GM19193 (cell line): ENCODE data around the gene PDK2.

Experiments used
- POLR2A ChIP-seq: IDR thresholded peaks from 4 replicates; pipeline ENCODE4 v1.6.1; 2011; ENCODE audit not compliant: insufficient read depth, insufficient read length; ENCODE audit errors: extremely low read depth

The PDK2 gene

DNA sequence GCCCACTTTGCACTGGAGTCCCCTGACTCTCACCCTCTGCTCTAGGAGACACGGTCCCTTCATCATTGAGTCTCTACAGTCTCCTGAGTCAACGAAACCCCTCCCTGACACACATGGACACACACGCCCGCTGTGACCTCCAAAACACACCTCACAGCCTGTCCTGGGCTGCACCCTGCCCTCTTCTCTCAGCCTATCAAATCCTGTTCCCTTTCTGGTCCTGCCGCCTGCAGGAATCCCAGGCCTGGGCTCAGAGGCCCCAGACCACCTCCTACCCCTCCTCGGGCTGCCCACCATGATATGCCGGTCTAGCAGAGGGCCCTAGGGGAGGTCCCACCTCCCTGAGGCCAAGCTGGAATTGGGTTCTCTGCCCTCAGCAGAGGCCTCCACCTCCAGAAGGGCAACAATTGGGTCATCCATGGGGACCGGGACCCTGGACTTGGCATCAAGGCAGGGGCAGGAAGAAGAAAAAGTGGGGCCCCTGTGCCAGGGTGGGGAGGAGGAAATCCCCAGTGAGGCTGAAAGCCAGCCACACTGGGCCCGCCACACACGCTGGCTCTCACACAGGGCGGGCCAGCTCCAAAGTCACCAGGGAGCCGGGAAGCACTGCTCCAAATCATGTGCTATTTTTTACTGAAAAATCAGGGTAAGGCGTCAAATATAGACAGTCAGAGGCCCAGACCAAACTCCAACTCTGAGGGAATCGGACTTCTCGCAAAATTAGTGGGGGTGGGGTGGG, 51.9 kb downstream of the PDK2 start:
- TF ChIP-seq POLR2A, result no peak

DNA sequence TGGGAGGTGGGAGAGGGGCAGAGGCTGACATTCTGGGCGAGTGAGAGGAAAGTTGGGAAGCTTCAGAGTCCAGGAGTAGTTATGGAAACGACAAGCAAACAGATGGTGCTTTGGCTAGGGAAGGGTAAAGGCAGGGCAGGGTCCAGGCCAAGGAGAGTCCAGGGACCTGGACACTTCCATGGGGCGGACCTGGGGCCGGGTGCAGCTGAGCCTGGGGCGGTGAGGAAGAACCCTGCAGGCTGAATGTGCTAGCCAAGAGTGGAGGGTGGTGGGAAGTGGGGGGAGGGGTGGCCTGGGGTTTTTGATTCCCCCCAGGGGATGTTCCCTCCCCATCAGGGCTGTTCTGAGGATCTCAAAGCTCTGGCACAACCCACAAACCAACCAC, 52.7 kb downstream of the PDK2 start:
- no peak for TF ChIP-seq POLR2A

DNA sequence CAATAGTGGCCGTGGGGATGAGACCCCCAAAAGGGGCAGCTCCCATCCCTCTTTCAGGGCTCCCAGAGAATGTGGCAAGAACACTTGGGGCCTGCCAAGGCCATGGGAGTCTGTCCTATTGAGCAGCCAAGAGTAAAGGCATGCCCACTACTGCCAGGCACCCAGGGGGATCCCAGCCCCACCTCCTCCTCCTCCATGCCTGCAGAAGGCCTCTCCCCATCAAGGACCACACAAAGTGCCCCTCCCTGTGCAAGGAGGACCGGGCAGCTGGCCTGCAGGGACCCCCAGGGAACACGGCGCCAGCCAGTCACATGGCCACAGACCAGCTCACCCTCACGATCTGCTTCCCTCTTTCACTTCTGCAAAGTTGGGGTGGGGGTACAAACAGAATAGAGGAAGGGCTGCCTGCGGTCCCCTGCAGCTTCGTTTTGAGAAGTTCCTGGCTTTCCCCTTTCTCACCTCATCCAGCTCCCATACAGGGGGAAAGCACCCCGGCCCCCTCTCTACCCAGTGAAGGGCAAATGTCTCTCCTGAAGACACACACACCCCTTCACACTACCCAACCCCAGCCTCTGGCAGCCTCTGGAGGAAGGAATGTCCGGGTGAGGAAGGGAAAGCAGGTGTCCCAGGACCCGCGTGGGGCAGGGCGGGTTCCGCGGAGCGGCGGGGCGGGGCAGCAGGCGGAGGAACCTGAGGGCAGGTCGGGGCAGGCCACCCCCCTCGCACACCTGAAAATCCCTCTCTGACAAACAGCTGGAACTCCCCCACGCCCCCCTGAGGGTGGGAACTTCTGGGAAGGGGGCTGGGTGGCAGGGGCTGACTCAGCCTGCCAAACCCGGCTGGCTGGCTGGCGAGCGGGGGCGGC, 53.3 kb downstream of the PDK2 start:
- TF ChIP-seq POLR2A, result peak; percentile 60

DNA sequence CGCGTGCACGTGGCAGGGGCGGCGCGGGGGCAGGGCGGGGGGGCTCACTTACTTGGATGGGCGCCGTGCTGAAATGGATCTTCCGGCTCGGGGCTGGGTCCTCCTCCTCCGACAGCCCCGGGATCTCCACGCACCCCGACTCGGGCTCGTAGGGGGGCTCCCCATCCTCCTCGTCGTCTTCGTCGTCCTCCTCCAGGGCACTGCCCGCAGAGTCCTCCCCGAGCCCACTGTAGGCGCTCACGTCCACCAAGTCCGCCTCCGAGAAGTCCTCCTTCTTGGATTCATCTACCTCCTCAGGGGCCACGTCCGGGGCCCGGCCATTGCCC, 53.9 kb downstream of the PDK2 start:
- peak; percentile 24 for TF ChIP-seq POLR2A

DNA sequence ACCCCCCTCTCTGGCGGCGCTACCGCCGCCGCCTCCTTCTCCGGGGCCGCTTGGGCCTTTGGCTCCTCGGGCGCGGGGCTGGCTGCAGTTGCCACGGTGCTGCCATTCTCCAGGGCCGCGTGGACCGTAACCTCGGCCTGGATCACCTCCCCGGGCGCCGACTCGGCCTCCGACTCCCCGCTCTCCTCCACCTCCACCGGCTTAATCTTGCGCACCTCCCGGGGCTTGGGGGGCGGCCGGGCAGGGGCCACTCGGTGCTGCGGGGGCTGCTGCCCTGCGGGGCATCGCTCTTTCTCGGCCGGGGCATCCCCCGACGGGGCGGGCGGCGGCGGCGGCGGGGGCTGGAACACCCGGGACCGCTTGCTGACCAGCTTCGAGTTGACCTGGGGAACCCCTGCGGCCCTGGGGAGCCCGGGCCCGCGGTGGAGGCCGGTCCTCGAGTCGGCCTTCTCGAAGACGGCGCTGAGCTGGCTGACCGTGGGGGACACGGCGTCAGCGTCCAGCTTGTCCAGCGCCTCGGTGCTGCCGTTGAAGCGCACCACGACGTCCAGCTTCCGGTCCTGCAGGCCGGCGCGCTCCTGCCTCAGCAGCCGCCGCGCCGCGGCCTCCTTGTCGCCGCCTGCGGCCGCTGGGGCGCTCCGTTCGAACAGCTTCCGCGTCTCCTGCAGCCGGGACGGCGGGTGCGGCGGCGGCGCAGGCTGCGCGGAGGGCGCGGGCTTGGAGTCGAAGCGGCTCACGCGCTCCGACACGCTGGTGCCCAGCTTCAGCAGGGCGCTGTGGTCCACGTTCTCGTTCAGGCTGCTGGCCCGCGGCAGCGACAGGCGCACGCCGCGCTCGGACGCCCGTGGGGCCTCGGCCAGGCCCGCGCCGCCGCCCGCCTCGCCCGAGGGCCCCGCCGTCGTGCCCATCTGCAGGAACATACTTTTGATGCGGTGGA, 54.5 kb downstream of the PDK2 start:
- TF ChIP-seq POLR2A, result no peak

DNA sequence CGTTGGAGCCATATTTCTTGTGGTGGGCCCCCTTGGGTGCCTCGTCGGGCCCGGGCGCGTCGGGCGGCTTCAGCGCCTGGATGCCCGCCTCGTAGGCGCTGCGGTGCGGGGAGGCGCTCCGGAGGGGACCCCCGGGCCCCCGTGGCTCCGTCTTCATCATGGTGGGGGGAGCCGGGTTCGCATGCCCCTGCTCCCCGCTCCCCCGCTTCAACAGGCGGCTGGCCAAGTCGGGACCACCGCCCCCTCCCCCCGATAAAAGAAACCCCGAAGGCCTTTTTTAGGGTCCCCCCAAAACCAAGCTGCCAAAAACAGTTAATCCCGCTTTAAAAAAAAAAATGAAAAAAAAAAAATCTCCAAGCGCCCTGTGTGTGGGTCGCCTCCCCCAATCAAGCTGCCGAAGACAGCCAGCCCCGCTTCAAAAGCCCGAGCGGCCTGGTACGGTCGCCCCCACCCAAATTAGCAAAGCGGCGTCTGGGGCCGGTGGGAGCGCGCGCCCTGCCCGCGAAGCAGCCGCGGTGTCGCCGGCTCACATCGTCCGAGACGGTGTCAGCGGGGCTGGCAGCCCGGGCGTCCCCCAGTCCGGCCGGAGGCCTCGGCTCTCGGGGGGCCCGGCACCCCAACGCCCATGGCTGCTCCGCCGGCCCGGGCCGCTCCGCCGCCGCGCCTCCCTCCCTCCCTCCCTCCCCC, 55.3 kb downstream of the PDK2 start, which contains the start of gene PPP1R9B:
TSS of gene PPP1R9B (minus strand) at position 324 of the 687 bp plus-strand sequence. CDS start at position 160, 164 bp downstream.
- TF ChIP-seq POLR2A, result no peak

DNA sequence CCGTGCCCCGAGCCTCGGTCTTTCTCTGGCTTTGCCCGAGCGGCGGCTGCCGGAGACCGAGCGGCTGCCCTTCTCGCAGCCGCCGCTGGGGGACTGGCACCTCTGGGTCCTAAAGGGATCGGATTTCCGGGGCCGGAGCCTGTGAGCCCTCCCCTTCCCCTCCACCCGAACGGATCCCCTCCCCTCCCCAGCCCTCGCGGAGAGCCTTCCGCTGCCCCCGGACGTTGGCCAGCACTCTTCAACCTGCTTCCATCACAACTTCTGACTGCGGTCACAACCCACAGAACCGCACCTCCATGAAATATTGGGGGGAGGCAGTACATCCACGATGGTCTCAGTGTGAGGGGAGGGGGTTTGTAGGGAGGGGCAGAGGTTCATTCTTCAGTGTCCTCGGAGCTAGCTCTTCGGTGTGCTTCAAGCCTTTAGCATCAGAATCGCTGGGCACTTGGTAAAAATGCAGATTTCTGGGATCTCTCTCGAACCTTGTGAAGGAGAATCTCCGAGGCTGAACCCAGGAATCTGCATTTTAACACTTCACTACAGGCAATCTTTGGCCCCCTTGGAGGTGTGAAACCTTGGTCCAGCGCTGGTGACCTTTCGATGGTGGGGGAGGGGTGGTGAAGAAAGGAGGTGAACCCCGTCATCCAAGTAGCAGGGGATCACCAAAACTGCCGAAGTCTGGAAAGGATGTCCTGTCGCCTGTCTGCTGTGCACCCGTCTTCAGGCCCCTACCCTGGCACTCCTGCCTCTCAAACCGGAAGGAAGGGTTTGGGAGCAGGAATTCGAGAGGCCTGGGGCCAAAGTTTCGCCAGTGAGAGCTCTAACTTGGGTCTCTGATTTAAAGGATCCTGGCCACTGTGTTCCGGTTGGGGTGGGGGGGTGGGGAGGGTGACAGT, 56.1 kb downstream of the PDK2 start:
- TF ChIP-seq POLR2A, result peak; percentile 51

DNA sequence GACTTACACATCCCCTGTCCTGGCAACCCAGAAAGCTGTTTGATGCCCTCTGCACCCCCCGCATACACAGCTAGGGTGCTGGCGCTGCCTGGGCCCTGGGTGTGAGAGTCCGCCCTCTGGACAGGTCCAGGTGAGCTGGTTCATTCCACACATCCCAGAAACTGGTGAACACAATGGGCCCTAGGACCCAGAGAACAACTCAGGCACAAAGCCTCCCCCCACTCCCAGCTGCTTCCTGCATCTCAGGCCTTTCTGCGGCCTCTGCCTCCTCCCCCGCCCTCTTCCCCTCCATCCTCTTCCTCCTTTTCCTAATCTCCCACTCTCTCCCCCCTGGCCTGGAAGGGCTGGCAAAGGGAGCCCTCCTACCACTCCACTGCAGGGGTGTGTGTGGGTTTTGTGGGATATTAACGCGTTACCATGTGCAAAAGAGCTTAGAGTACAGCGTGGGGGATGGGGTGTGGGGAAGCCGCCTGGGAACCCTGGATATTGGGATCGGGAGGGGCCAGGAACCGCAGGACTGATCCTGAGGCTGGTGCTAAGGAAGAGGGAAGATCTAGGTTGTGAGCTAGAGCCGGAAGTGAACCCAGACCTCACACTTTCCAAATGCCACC, 56.9 kb downstream of the PDK2 start:
- TF ChIP-seq POLR2A, result peak; percentile 20

DNA sequence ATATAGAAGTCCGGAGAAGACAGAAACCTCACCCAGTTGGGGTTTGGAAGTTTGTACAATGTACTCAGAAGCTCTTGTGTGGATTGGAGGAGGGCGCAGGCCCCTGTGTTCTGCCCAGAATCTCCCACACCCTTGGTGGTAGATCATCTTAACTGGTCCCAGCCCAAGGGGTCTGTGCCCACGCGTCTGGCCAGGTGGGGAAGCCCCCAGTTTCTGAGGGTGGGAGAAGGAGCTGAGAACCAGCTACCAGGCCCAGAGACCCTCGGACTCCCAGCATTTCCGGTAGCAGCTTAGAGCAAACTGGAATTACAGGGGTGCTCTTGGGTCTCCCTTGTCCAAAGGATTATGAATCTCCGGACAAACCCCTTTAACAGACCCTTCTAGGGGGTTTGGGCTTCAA, 57.6 kb downstream of the PDK2 start:
- no peak for TF ChIP-seq POLR2A

DNA sequence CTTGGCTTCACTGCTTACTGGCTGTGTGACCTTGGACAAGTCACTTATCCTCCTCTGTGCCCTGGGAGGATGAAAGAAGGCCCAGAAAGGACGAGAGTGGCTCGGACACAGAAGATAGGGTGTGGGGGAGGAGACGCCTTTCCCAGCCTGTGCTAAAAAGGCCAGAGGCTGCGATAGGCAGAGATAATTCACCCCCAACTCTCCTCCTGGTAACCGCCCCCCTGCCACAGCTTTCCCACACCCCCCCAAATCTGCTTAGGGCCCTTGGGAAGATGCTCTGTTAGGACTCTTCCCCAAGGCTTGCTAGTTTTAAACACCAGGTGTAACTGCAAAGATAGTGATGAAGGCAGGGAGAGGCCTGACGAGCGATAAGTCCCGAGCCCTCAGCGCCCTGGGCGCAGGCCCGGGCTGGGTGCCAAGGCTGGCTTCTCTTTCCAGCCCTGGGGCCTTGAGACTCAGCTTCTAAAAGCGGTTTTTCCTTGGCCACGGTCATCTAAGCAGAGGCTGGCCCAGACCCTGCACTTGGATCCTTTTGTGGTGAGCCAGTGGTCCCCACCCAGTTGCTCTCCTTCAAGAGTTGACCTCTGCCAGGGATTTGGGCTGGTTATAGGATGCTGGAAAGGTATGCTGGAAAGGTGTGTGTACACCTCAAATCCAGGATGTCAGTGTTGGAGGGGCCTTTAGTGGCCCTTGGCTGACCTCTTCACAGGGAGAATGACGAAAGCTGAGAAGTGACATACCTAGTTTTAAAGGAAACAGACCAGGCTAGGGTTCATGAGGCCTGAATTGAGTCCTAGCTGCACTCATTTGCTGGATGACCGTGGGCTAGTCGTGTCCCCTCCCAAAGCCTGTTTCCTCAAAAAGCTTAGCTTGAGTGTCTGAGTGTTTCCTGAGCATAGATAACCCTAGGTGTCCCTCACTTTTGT, 58.8 kb downstream of the PDK2 start:
- no peak for TF ChIP-seq POLR2A

DNA sequence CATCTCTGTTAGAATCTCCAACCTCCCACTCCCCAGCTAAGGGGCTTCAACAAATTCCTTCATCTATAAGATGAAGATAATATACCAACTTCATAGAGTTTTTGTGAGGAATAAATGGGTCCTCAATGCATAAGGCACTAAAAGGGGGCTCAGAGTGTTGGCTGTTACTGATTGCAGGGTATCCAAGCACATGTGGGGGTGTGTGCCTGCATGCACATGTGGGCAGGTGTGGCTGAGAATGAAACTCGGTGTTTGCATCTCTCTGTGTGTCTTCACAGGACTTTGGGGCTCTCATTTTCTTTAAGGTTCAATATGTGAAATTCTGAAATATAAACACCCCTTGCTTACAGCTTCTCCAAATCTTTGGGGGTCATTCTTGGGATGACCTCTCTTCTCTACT, 59.5 kb downstream of the PDK2 start:
- TF ChIP-seq POLR2A, result no peak
